HUES48 (cell line): ENCODE measurements around the gene RAB17.
"Not testable (repeated sequence)": the region's sequence is repeated elsewhere in the genome, so short reads cannot be mapped to it uniquely, and the experiment has no call there.

Experiments used
- H3K27ac ChIP-seq: one replicate; pipeline ENCODE4 v1.7.0; 2013; ENCODE audit warnings: low read depth, low read length, inconsistent platforms
- H3K27me3 ChIP-seq: 2 replicates; pipeline ENCODE4 v1.6.1; 2013; ENCODE audit warnings: mild to moderate bottlenecking, low read length; ENCODE audit not compliant: control insufficient read depth, insufficient read depth
- H3K36me3 ChIP-seq: 2 replicates; pipeline ENCODE4 v1.6.1; 2013; ENCODE audit warnings: low read length; ENCODE audit not compliant: control insufficient read depth, insufficient read depth
- H3K4me1 ChIP-seq: 2 replicates; pipeline ENCODE4 v1.6.1; 2013; ENCODE audit warnings: mild to moderate bottlenecking, low read length; ENCODE audit not compliant: control insufficient read depth, insufficient read depth
- H3K4me3 ChIP-seq: 2 replicates; pipeline ENCODE4 v1.5.1; 2013; ENCODE audit warnings: mild to moderate bottlenecking, low read depth, low read length
- H3K9ac ChIP-seq: 2 replicates; pipeline ENCODE4 v1.6.1; 2013; ENCODE audit warnings: mild to moderate bottlenecking, low read depth, low read length, moderate library complexity
- H3K9me3 ChIP-seq: 2 replicates; pipeline ENCODE4 v1.6.1; 2013; ENCODE audit warnings: low read length; ENCODE audit not compliant: control insufficient read depth, insufficient read depth

RAB17 gene

GRCh38 chr2:237597196-237598145, 6.9 kb upstream of the RAB17 start:
- peaks cover 48% of the 10 kb centered on the region for H3K4me1 ChIP-seq
- no peaks in the 10 kb centered on the region for H3K27me3 ChIP-seq
- H3K9ac ChIP-seq, result no peak overlapping the region
- H3K27ac ChIP-seq, result no peak overlapping the region
- no peaks in the 10 kb centered on the region for H3K9me3 ChIP-seq
- H3K36me3 ChIP-seq, result no peaks in the 10 kb centered on the region
- H3K4me3 ChIP-seq, result no peak overlapping the region

- Histone ChIP-seq H3K27ac (no peak overlapping the region), H3K9me3 (no peaks in the 10 kb centered on the region), H3K9ac (no peak overlapping the region), H3K36me3 (no peaks in the 10 kb centered on the region), H3K27me3 (no peaks in the 10 kb centered on the region), H3K4me1 (peaks cover 41% of the 10 kb centered on the region), H3K4me3 (no peak overlapping the region)
These were observed 6.1 kb upstream of the RAB17 start for GRCh38 chr2:237596520-237597195.

GRCh38 chr2:237595829-237596519, 5.4 kb upstream of the RAB17 start:
- not testable (repeated sequence) for H3K27me3 ChIP-seq, H3K36me3 ChIP-seq, H3K27ac ChIP-seq, H3K4me3 ChIP-seq, H3K9me3 ChIP-seq, H3K9ac ChIP-seq
- H3K4me1 ChIP-seq, result peaks cover 41% of the 10 kb centered on the region

- Histone ChIP-seq H3K9ac (no peak overlapping the region), H3K36me3 (no peaks in the 10 kb centered on the region), H3K27me3 (no peaks in the 10 kb centered on the region), H3K27ac (peak overlapping the region; percentile 79), H3K4me3 (peak overlapping the region; percentile 33), H3K4me1 (peaks cover 47% of the 10 kb centered on the region), H3K9me3 (no peaks in the 10 kb centered on the region)
These were observed 4.0 kb upstream of the RAB17 start for GRCh38 chr2:237594514-237594871.

- peak overlapping the region; percentile 33; the same call in 1 of the 2 replicates for H3K4me3 ChIP-seq
- no peak overlapping the region for H3K27ac ChIP-seq
- H3K9me3 ChIP-seq, result no peaks in the 10 kb centered on the region
- H3K27me3 ChIP-seq, result no peaks in the 10 kb centered on the region
- no peak overlapping the region for H3K9ac ChIP-seq
- no peaks in the 10 kb centered on the region for H3K36me3 ChIP-seq
- H3K4me1 ChIP-seq, result peaks cover 47% of the 10 kb centered on the region
These were observed 3.2 kb upstream of the RAB17 start for GRCh38 chr2:237593596-237594320.

GRCh38 chr2:237593036-237593435, 2.5 kb upstream of the RAB17 start:
- peaks cover 51% of the 10 kb centered on the region for H3K4me1 ChIP-seq

GRCh38 chr2:237592425-237592980, 2.0 kb upstream of the RAB17 start:
- Histone ChIP-seq H3K4me1 (peaks cover 51% of the 10 kb centered on the region), H3K36me3 (no peaks in the 10 kb centered on the region), H3K27me3 (no peaks in the 10 kb centered on the region), H3K4me3 (no peak overlapping the region), H3K9ac (no peak overlapping the region), H3K27ac (no peak overlapping the region), H3K9me3 (no peaks in the 10 kb centered on the region)

More at GRCh38 chr2:237593036-237593435, 2.5 kb upstream of the RAB17 start:
- Histone ChIP-seq H3K4me3 (no peak overlapping the region), H3K27ac (no peak overlapping the region), H3K27me3 (no peaks in the 10 kb centered on the region), H3K9me3 (no peaks in the 10 kb centered on the region), H3K36me3 (no peaks in the 10 kb centered on the region), H3K9ac (no peak overlapping the region)

- H3K9me3 ChIP-seq, result no peaks in the 10 kb centered on the region
- H3K9ac ChIP-seq, result peak overlapping the region; percentile 31
- peak overlapping the region; percentile 67 for H3K27ac ChIP-seq
- peak overlapping the region; percentile 76 for H3K4me3 ChIP-seq
- no peaks in the 10 kb centered on the region for H3K27me3 ChIP-seq
- H3K36me3 ChIP-seq, result peaks cover 4% of the 10 kb centered on the region; the same call in 1 of the 2 replicates
- H3K4me1 ChIP-seq, result peaks cover 60% of the 10 kb centered on the region
These were observed 777 bp upstream of the RAB17 start for GRCh38 chr2:237591141-237591881.

GRCh38 chr2:237588044-237588696, 2.4 kb downstream of the RAB17 start:
- no peak overlapping the region; the same call in 1 of the 2 replicates for H3K9ac ChIP-seq

More at GRCh38 chr2:237588044-237588696, 2.4 kb downstream of the RAB17 start:
- H3K27me3 ChIP-seq, result no peaks in the 10 kb centered on the region
- no peaks in the 10 kb centered on the region for H3K9me3 ChIP-seq
- H3K4me1 ChIP-seq, result peaks cover 45% of the 10 kb centered on the region
- peak overlapping the region; percentile 76 for H3K4me3 ChIP-seq
- no peak overlapping the region for H3K27ac ChIP-seq
- H3K36me3 ChIP-seq, result peaks cover 13% of the 10 kb centered on the region; the same call in 1 of the 2 replicates
